ENCODE measurements around the gene MAD1L1.
"Not testable (repeated sequence)": the region's sequence is repeated elsewhere in the genome, so short reads cannot be mapped to it uniquely, and the experiment has no call there.

Gene MAD1L1

GRCh38 chr7:1841286-1842021 lies 391.3 kb downstream of the MAD1L1 start:
- DNase-seq, result not testable (repeated sequence)

DNA sequence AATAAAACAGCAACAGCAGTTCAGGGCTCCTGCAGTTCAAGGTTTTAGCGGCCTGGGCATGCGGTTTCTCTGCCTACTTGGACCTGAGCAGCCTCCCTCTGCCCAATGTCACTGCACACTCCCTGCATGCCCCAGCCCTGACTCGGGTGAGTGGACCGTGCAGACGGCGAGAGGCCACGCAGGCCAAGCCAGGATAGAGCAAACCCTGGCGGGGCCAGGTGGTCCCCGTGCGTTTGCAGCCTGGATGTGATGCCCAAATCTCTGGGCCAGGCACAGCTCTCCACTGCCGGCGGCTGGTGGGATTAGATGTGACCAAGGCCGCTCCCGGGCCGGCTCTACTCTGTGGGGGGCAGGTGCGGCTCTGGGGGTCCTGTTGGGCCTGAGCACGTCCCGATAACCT lies 392.0 kb downstream of the MAD1L1 start:
- not testable (repeated sequence) for DNase-seq

- no peak for DNase-seq
Observed at GRCh38 chr7:1839701-1840100, 393.0 kb downstream of the MAD1L1 start.

DNA sequence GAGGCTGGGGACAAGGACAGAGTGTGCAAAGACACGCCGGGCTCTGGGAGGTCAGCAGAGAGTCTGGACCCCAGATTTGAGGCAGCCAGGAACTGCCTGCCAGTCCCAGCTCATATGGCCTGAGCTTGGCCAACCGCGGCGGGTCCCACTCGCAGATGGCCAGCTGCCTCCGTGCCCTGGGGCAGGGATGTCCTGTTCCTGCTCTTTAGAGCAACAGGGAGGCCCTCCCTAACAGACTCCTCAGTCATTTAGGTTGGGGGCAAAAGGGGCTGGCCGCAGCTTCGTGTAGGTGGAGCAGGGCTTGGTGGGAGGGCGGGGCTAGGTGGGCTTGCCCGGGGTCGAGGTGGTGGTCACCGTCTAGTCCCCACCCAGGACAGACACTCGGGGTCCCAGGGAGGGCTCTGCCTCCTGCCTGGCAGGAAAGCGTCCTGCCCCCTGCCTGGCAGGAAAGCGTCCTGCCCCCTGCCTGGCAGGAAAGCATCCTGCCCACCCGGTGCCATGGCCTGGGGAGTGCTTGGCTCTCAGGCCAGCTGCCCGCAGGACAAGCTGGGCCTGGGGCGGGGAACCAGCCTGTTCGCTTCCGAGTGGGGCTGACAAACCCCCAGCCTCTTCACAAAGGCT lies 393.7 kb downstream of the MAD1L1 start:
- not testable (repeated sequence) for DNase-seq

DNA sequence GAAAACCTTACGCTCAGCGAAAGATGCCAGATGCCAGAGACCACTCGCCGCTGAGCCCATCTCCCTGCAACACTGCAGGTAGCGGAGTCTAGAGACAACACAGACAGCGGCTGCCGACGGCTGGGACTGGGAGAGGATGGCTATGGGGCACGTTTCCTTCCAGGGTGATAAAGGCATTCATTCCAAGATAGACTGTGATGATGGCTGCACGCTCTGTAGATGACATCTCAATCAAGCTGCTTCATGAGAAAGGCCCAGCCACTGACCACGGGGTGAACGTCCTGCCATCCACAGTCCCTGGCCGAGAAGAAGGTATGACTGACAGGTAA lies 394.2 kb downstream of the MAD1L1 start:
- DNase-seq, result not testable (repeated sequence)

DNA sequence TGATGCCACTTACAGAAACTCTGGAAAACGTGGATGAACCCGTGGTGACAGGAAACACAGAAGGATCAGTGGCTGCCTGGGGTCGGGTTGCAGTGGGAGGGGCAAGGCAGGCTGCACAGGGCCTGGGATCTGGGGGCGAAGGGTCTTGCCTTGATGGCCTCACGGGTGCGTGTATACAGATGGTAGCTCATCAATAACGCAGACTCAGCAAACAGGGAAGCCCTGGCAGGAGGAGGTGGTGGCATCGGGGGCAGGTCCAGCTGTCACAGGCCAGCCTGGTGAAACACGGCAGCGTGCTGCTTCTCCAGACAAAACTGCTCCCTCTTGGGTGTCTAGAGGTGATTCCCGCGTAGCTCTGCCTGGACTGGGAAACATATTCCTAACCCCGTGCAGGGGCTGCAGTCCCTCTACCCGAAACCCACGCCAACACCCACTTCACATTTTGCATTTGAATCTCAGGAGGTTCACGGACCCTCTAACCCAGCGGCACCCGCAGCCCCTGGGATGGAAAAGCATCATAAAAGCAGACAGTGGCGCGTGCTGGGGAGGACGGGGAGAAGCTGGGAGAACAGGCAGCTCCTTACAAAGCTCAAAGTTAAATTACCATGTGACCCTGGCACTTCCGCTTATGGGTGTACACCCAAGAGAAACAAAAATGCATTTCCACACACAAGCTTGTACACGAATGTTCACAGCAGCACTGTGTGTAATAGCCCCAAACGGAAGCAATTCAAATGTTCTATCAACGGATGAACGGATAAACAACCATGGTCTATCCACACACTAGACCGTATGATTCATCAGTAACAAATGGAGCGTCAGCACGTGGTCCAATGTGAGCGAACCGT lies 394.8 kb downstream of the MAD1L1 start:
- DNase-seq, result not testable (repeated sequence)

DNA sequence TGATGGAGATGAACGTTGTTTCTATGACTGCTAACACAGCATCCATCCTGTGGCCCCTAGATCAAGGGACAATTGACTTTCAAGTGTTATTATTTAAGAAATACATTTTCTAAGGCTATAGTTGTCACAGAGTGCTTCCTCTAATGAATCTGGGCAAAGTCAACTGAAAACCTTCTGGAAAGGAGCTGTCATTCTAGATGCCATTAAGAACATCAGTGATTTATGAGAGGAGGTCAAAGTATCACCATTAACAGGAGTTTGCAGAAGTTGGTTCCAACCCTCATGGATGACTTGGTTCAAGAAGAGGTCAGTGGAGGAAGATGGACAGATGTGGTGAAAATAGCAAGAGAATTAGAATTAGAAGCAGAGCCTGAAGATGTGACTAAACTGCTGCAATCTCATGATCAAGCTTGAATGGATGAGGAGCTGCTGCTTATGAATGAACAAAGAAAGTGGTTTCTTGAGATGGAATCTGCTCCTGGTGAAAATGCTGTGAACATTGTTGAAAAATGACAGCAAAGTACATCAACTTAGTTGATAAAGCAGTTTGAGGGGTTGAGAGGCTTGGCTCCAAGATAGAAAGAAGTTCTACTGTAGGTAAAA lies 400.7 kb downstream of the MAD1L1 start:
- DNase-seq, result not testable (repeated sequence)

GRCh38 chr7:1831471-1831870 lies 401.3 kb downstream of the MAD1L1 start:
- not testable (repeated sequence) for DNase-seq

DNA sequence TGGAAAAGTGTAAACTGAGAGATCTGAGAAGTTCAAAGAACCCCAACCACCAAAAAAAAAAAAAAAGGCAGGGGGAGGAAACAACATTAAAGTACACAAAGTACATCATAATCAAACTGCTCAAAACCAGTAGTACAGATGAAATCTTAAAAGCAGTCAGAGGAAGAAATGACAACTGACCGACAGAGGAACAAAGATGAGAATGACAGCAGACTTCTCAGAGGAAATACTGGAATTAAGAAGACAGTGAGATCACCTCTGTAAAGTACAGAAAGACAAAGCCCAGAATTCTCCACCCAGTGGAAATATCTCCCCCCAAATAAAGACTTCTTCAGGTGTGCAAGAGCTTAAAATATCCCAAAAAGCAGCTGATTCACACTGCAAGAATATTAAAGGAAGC lies 403.1 kb downstream of the MAD1L1 start:
- not testable (repeated sequence) for DNase-seq

DNA sequence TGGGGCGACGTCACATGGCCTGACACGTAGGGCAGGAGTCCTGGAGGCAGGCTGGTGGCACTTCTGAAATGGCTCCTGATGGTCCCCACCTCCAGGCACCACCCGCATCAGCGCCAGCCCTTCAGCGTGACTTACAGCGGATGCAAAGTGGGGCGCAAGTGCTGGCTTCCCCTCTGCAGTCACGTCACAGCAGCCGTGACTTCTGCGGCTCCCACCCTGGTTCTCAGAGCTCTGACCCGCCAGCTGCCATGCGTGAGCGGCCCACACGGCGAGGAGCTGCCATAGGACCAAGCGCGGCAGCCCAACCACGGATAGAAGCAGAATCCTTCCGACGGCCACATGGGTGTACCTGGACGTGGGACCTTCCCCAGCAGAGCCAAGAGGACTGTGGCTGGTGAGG lies 403.6 kb downstream of the MAD1L1 start:
- no peak for DNase-seq

GRCh38 chr7:1828170-1828569 lies 404.6 kb downstream of the MAD1L1 start:
- DNase-seq, result not testable (repeated sequence)

GRCh38 chr7:1827521-1827981 lies 405.2 kb downstream of the MAD1L1 start:
- not testable (repeated sequence) for DNase-seq

DNA sequence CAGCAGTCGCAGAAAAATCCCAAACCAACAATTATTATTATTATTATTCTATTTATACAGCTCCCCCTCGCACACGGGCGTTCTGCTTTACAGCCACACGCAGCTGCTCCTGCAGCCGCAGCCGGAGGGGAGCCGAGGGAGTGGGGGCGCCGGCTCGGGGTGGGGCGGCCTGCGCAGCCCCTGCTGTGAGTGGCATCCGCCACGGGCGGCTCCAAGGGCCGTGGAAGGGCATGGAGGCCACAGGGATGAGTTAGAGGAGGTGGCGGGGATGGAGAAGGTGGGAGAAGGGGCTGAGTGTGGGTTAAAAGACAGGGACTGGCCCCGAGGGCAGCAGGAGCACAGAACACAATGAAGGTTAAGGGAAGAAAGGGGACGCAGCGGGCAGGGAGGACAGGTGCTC lies 405.8 kb downstream of the MAD1L1 start:
- not testable (repeated sequence) for DNase-seq

DNA sequence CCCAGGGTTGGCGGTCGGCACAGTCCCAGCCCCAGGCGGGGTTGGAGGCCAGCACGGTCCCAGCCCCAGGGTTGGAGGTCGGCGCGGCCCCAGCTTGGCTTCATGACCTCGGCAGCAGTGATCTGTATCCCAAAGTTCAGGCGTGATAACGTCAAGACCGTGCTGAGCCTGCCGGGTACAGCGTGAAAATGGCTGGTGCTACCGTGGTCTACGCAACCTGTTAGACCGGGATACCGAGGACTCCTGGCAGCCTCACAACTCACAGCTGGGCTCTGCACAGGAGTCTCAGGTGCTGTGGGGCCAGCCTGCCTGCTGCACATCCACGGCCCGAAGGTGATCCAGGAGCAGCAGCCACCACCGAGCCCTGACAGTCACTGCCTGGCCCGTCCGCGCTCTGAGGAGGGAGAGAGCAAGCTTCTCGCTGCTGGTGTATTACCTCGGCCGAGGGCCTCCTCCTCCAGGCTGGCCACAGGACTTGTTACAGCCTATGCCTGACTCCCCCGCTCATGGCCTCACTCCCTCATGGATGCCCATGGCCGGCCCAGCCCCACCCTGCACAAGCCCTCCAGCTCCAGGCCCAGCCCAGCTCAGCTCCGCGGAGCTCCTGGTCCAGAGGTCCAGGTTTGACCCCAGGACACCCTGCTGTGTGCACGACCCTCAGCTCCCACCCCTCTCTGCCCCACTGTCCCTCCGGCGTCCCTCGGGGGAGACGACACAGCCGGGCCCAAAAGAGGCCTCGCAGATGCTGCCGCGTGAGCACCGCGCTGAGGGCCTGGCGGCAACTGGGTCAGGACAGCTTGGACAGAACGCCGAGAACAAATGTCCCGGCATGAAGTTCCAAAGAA lies 406.6 kb downstream of the MAD1L1 start:
- DNase-seq, result no peak

DNA sequence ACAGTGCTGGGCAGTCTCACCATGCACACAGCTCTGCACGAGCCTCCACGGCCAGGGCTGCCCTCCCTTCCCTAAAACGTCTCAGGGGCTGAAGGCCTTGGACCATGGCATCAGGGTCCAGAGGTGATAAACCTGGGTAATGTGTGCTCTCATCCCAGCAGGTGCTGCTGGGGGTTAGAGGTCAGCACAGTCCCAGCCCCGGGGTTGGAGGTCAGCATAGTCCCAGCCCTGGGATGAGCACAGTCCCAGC lies 407.2 kb downstream of the MAD1L1 start:
- DNase-seq, result not testable (repeated sequence)

DNA sequence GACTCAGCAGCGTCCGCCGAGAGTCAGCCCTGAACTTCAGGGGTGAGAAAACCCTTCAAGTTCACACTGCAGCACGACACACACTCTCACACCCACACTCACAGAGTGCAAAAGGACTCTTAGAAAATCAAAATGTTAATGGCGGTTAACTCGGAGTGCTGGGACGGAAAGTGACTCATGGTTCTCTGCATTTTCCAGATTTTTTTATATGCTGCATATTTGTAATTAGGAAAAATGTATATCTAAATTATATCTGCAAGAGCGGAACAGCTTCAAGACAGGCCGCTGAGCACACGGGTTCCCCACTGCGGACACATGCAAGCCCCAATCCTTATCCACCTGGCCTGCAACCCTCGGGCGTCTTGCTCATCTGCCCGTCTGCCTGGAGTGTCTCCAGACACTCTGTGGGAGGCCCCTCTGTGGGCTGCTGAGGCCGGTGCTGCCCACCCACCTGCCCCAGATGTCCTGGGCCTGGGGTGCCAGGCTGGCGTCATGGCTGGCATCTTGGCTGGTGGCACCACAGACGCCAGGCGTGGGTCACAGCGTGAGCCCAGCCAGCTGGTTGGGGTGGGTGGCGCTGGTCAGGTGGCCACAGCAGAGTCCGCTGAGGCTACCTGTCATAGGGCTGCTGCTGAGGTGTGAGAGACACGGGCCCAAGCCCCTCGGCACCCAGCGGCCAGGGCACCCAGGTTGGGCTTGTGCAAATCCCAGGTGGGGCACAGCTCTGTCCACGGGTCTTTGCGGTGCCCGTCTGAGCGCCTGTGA lies 407.7 kb downstream of the MAD1L1 start:
- not testable (repeated sequence) for DNase-seq

- not testable (repeated sequence) for DNase-seq
Observed at GRCh38 chr7:1824151-1824881, 408.4 kb downstream of the MAD1L1 start.

DNA sequence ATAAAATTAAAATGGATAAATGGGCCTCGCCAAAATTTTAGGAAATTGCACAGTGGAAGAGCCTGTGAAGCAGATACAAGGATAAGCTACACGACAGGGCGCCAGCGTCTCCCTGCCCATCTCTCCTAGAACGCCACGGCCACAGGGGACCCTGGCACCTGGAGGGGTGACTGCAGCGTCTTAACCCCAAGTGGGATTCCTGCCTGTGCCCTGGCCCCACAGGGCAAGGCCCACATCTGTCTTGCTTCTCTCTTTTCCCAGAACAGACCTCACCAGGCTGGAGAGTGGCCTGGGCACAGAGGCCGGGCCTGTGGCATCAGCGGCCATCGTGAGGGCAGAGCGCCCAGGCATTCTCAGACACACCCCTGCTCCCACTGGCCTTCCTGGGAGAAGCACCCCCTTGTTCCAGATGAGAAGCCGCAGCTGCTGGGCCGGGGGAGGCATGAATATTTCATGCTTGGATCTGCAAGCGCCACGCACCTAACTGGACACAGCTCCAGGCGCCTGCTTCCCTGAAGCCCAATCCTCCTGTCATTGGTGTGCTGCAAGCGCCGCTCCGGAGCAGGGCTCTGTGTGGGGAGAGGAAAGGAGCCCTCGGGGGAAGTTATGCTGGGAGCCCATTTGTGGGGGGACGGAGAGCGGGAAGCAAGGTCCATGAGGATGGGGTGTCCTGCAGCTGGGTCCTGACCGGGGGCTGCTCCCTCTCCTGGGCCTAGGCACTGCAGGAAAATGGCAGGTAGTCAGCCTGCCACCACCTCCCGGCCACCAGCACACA lies 409.2 kb downstream of the MAD1L1 start:
- no peak for DNase-seq

DNA sequence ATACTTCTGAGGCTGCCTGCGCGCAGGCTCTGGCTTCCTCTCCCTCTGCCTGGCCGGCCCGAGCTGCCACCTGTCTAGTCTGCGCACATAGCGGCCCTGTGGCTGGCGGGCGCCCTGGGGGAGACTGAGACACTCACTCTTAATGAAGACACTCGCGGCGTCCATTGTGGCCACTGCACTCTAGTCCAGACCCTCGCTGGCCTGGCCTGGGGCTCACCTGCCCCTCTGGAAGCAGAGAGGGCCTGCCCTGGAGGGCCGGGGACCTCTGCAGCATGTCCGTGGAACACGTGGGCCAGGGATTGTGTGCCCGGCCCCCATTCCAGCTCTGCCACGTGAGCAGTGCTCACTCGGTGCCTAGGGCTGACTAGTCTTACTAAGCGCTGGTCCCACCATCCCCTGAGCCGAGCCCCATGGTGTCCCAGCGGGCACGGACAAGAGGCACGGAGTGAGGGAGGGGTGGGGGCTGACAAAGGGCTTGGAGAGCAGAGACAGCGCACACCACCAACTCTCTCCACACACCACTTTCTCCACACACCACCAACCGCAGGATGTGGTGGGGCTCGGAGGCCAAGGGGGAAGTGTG lies 413.4 kb downstream of the MAD1L1 start:
- no peak for DNase-seq

Measured in SIG-M5 (cell line).